Hypothalamus (tissue), 51 donors: Measurements from ENCODE around the gene TCERG1L.

Experiments used
- DNase-seq, 51 donors: peaks; one replicate each; lab custom pipeline; 2025; lab: John Stamatoyannopoulos, UW

The TCERG1L gene

GRCh38 chr10:131316321-131317075 is 5.0 kb upstream of the TCERG1L start:
- DNase-seq: no peak

- no peak for DNase-seq
Observed at GRCh38 chr10:131315344-131315743, 3.8 kb upstream of the TCERG1L start.

GRCh38 chr10:131314799-131315198 is 3.3 kb upstream of the TCERG1L start:
- DNase-seq: no peak

- no peak for DNase-seq
Observed at GRCh38 chr10:131314148-131314547, 2.6 kb upstream of the TCERG1L start.

GRCh38 chr10:131313377-131313776 is 1.9 kb upstream of the TCERG1L start:
- no peak for DNase-seq

GRCh38 chr10:131312478-131312836 is 936 bp upstream of the TCERG1L start:
- peak in 1 of 51 donors; percentile 28 for DNase-seq

- DNase-seq: no peak
Observed at GRCh38 chr10:131311402-131311660, 190 bp downstream of the TCERG1L start.

- DNase-seq: peak in 1 of 51 donors; percentile 22
Observed at GRCh38 chr10:131310551-131311401, 745 bp downstream of the TCERG1L start.

- DNase-seq: no peak
Observed at GRCh38 chr10:131310142-131310541, 1.4 kb downstream of the TCERG1L start.

- no peak for DNase-seq
Observed at GRCh38 chr10:131300508-131300907, 11.0 kb downstream of the TCERG1L start.

GRCh38 chr10:131290781-131291180 is 20.7 kb downstream of the TCERG1L start:
- no peak for DNase-seq

GRCh38 chr10:131288648-131289047 is 22.9 kb downstream of the TCERG1L start:
- DNase-seq: no peak

GRCh38 chr10:131282961-131283360 is 28.6 kb downstream of the TCERG1L start:
- DNase-seq: no peak

GRCh38 chr10:131280101-131280500 is 31.4 kb downstream of the TCERG1L start:
- no peak for DNase-seq

- DNase-seq: no peak
Observed at GRCh38 chr10:131279516-131279915, 32.0 kb downstream of the TCERG1L start.

- DNase-seq: no peak
Observed at GRCh38 chr10:131277969-131278368, 33.6 kb downstream of the TCERG1L start.

- DNase-seq: no peak
Observed at GRCh38 chr10:131277278-131277677, 34.2 kb downstream of the TCERG1L start.

- no peak for DNase-seq
Observed at GRCh38 chr10:131275691-131276090, 35.8 kb downstream of the TCERG1L start.

- DNase-seq: no peak
Observed at GRCh38 chr10:131274883-131275282, 36.6 kb downstream of the TCERG1L start.

- no peak for DNase-seq
Observed at GRCh38 chr10:131274133-131274880, 37.2 kb downstream of the TCERG1L start.

- no peak for DNase-seq
Observed at GRCh38 chr10:131273476-131273875, 38.0 kb downstream of the TCERG1L start.
